ENCODE measurements around the gene ZNF624.

The ZNF624 gene

DNA sequence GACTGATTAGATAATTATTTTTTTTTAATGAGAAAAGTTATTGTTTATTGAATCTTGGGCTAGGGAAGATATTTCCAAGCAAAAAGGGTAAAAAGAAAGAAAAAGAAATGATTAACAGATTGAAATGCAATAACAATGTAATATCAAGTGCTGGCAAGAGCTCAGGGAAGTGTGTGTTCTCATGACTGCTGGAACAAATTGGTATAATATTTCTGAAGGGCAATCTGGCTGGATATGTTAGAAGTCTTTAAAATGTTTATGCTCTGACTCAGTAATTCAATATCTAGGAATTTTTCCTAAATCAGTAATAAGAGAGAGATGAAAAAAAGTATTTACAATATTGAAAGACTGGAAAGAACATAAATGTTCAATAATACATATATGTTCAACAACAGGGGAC lies 7.6 kb upstream of the ZNF624 start:
- TF ChIP-seq, protein P1, sequence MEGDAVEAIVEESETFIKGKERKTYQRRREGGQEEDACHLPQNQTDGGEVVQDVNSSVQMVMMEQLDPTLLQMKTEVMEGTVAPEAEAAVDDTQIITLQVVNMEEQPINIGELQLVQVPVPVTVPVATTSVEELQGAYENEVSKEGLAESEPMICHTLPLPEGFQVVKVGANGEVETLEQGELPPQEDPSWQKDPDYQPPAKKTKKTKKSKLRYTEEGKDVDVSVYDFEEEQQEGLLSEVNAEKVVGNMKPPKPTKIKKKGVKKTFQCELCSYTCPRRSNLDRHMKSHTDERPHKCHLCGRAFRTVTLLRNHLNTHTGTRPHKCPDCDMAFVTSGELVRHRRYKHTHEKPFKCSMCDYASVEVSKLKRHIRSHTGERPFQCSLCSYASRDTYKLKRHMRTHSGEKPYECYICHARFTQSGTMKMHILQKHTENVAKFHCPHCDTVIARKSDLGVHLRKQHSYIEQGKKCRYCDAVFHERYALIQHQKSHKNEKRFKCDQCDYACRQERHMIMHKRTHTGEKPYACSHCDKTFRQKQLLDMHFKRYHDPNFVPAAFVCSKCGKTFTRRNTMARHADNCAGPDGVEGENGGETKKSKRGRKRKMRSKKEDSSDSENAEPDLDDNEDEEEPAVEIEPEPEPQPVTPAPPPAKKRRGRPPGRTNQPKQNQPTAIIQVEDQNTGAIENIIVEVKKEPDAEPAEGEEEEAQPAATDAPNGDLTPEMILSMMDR (IDR thresholded peaks at IDR 0.05) = no peak
- no peak for TF ChIP-seq ZFX (IDR thresholded peaks at IDR 0.05; ENCODE audit: borderline replicate concordance)
- H3K27ac ChIP-seq = no peak overlapping the region

DNA sequence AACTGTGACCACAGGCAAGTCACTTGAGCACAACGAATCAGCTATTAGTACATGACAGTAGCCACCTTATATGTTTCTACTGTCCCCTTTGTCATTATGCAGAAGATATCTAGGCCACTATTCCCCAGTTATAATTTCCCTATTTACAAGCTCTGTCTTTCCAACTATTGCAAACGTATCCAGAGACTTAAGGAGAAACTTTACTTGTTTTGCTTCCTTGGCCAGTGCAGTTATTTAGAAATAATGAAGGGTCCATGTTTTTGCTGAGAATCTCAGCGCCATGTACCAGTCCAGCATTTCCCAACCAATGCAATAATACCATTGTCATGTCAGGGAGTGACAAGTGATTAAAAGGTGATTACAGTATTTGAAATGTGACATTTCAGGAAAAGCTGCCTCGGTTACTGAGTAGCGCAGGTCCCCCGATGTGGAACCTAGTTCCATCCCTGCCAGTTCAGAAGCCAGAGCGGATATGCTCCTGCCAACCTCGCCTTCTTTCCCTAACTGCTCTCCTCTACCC lies 743 bp downstream of the ZNF624 start:
- TF ChIP-seq ZFX (IDR thresholded peaks at IDR 0.05; ENCODE audit: borderline replicate concordance) = no peak
- TF ChIP-seq, protein P1 (IDR thresholded peaks at IDR 0.05) = no peak
- H3K27ac ChIP-seq = peak overlapping the region; percentile 90

DNA sequence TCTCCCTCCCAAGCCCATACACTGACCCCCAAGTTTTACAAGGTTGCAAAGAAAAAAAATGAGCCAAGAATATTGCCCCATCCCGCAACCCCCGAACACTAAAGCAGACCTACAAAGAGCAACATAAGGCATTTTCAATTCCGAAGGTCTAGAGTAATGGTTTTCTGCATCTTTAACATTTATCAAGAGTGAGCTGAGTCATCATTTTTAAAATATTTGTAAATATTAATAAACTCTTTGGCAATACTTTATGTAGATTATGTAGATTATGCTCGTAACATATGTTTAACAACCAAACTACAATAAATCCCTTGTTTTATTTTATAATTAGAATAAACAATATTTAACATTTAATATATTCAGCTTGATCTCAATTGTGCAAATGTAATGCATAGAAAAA lies 1.4 kb downstream of the ZNF624 start:
- TF ChIP-seq, protein P1 (IDR thresholded peaks at IDR 0.05) = no peak
- TF ChIP-seq ZFX (IDR thresholded peaks at IDR 0.05; ENCODE audit: borderline replicate concordance) = no peak

DNA sequence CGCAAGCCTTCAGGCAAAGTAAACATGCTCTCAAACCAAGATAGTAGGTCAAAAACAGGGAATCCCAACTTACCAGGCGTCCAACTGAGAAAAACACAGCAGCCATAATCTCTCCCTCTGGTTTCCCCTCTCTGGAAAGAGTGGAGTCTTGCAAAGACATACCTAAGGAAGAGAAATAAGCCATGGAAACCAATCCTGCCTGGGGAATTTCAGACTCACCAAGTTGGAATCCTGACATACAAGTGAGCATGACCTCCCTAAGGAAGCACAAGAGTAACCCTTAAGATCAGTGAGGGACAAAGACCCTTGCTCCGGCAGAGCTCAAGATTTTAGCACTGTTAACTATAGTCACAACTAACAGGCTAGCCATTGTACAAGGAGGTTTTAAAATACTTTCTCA lies 4.1 kb downstream of the ZNF624 start:
- H3K27ac ChIP-seq = no peak overlapping the region
- TF ChIP-seq, protein P1 (IDR thresholded peaks at IDR 0.05) = no peak
- TF ChIP-seq ZFX (IDR thresholded peaks at IDR 0.05; ENCODE audit: borderline replicate concordance) = no peak

More for the DNA sequence above, 1.4 kb downstream of the ZNF624 start:
- peak overlapping the region; percentile 90 for H3K27ac ChIP-seq

DNA sequence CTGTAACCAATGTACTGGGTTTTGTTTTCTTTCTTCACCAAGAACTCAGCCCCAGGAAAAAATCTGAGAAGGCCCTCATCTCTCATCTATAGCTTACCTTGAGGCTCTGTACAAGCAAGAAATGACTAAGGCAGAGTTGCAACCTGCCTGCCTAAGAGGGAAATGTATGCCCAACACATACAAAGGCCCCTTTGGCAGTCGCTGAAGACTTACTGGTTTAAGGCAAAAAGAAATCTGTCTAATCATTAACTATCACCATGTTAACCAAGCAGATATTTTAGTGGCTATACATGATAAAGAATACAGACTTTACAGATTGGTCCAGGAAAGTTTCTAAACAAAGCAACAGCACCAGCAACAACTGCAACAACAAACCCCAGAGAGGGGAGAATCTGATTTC lies 14.2 kb downstream of the ZNF624 start:
- no peak overlapping the region for H3K27ac ChIP-seq
- TF ChIP-seq, protein P1 (IDR thresholded peaks at IDR 0.05) = no peak
- no peak for TF ChIP-seq ZFX (IDR thresholded peaks at IDR 0.05; ENCODE audit: borderline replicate concordance)

DNA sequence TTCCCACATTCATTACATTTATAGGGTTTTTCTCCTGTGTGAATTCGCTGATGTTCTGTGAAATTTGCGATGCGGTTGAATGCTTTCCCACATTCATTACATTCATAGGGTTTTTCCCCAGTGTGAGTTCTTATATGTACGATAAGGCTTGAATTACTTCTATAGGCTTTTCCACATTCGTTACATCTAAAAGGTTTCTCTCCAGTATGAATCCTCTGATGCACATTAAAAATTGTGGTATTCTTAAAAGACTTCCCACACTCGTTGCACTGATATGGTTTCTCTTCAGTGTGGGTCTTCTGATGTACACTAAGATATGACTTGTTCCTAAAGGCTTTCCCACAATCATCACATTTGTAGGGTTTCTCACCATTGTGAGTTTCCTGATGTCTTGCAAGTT lies 30.4 kb downstream of the ZNF624 start:
- no peak overlapping the region for H3K27ac ChIP-seq
- TF ChIP-seq, protein P1 (IDR thresholded peaks at IDR 0.05) = no peak
- TF ChIP-seq ZFX (IDR thresholded peaks at IDR 0.05; ENCODE audit: borderline replicate concordance) = no peak

DNA sequence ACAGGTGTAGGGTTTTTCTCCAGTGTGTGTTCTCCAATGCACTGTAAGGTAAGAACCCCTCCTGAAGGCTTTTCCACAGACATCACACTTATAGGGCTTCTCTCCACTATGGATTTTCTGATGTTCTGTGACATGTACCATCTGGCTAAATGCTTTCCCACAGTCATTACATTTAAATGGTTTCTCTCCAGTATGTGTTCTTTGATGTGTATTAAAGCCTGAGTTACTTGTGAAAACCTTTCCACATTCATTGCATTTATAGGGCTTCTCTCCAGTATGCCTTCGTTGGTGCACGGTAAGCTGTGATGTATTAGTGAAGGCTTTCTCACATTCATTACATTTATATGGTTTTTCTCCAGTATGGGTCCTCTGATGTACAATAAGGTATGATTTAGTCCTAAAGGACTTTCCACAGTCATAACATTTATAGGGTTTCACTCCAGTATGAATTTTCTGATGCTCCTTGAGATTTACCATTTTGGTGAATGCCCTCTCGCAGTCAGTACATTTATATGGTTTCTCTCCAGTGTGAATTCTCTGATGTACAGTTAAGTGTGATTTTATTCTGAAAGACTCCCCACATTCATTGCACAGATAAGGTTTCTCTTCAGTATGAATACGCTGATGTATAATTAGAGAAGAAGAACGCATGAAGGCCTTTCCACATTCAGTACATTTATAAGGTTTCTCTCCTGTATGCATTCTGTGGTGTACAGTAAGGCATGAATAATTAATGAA lies 30.9 kb downstream of the ZNF624 start:
- TF ChIP-seq, protein P1 (IDR thresholded peaks at IDR 0.05) = no peak
- TF ChIP-seq ZFX (IDR thresholded peaks at IDR 0.05; ENCODE audit: borderline replicate concordance) = no peak
- H3K27ac ChIP-seq = no peak overlapping the region
